HG03520 (cell line): Measurements from ENCODE around the gene RNASEH1.
"Not testable (repeated sequence)": the region's sequence is repeated elsewhere in the genome, so short reads cannot be mapped to it uniquely, and the experiment has no call there.

Source experiments
- ATAC-seq: cut with Tn5 transposase; IDR thresholded peaks from one replicate; pipeline ENCODE4 v1.9.1; 2021; ENCODE audit warnings: mild to moderate bottlenecking, moderate library complexity; ENCODE audit not compliant: unreplicated experiment

RNASEH1 gene

DNA sequence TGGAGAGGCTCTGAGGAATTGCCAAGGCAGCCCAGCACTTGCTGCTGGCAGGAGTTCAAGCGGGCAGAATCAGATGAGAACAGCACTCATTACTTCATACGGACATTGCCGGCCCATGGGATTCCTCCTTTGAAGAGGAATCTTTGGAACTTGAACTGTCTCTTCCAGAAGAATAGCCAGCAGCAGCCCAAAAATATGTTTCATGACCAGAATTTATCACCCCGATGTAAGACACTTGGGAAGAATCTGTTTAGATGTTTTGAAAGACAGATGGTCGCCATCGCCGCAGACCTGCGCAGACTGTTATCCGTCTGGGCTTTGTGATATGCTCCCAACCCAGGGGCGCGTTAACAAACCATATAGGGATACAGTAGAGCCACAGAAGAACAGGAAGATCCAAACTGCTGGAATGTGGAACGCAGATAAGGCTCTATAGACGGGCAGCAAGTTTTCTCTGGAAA is 35.1 kb downstream of the RNASEH1 start:
- ATAC-seq: no peak

- no peak for ATAC-seq
Observed at GRCh38 chr2:3520591-3520990, 37.5 kb downstream of the RNASEH1 start.

DNA sequence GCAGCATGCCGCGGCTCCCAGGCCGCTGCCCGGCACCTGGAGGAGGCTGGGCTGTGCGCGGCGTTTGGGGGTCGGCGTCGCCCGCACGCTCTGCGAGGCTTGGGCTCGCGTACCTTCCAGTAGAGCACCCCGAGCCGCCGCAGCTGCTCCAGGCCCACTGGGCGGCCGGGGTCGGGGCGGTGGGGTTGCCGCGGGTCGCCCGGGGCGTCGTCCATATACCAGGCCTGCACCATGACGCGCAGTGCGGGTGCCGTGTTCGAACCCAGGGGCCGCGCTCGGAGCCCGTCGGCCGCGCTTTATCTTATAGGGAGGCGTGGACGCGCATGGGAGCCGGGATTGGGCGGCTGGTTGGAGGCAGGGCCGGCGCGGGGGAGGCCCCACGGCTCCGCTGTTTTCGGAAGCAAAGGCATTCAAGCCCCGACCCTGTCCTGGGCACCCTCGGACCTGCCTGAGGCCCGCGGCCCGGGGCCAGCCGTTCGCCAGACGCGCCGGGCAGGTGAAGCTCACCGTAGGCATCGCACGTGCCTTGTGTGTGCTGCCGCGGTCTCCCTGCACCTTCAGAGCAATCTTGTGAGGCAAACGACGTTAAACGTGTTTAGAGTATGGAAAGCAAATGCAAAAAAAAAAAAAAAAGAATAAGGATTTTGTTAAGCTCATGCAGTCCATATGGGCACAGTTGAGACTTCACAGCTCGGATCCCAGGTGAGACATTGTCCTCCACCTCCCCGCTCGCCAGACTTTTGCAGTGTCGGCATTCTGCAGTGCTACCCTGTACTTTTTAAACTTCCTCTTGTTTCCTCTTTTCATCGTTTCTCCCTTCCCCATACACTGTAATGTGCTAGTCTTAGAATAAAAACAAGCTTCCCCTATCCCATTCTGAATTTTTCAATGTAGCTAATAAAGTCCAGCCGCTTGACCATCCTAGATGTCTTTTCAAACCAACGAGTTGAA is 38.6 kb downstream of the RNASEH1 start, which contains the start of gene ADI1:
ADI1 (minus strand) TSS at position 277 of the 951 bp plus-strand sequence; CDS start at position 233, 44 bp downstream.
- ATAC-seq: peak; percentile 50

DNA sequence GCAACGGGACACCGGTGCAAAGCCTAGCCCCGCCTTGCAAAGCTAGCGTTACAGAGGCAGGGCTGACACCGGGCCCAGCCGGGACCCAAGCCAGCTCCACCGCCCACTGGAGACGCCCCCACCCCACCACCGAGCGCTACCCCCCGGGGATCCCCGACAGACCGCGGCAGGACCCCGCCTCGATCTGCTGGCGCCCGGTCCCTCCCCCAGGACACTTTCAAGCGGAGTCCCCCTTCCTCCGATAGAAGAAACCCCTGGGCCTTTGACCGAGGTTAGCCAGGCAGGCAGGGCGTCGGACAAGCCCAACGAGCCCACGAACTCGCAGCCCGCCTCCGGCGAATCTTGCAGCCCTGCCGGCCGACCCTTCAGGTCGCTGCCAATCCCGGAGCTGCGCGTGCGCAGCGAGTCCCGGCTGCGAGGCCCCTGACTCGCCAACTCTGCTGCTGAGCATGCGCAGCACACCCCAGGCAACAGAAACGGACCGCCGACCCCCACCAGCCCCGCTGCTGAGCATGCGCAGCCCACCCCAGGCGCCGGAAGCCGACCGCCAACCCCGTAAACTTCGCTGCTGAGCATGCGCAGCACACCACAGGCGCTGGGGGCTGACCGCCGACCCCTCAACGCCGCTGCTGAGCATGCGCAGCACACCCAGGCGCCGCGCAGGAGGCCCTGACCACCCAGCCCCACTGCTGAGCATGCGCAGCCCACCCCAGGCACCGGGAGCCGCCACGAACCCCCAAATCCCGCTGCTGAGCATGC is 39.5 kb downstream of the RNASEH1 start:
- ATAC-seq: peak; percentile 82

DNA sequence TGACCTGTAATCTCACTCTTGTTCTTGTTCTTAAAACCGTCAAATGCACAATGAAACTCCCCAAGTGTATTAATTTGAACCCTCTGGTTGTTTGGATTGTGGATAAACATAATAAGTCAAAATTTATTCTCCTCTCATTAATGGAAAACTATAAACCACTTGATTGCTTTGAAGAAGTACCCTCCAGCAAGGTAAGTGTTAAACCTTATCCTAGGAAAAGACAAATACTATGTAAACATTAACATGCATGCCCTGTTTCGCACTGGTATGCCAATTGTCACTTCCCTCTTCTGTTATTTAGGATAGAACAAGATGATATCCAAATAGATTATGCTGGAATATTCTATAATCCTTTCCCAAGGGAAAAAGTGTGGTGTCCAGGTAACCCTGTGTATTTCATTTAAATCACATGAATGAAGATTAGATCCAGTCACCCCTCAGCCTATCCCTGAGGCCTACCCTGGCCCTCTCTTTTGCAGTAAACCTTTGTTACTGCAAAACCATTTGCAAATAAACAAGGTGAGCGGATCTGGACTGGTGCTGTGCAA is 40.1 kb downstream of the RNASEH1 start:
- no peak for ATAC-seq

GRCh38 chr2:3516831-3517230 is 41.3 kb downstream of the RNASEH1 start:
- ATAC-seq: no peak

GRCh38 chr2:3515438-3515837 is 42.7 kb downstream of the RNASEH1 start:
- not testable (repeated sequence) for ATAC-seq

- ATAC-seq: no peak
Observed at GRCh38 chr2:3513026-3513810, 44.9 kb downstream of the RNASEH1 start.

DNA sequence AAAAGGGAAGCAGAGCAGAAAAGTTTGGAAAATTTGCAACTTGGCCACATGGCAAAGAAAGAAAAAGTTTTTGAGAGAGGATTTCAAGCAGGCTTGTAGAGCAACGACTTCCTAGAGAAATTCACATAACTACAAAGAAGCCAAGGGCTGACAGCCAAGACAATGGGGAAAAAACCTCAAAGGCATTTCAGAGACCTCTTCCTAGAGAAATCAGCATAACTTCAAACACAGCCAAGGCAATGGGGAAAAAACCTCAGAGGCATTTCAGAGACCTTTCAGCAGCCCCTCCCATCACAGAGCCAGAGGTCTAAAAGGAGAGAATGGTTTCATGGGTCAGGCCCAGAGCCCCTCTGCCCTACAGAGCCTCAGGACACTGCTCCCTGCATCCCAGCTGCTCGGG is 46.0 kb downstream of the RNASEH1 start:
- ATAC-seq: no peak

GRCh38 chr2:3505771-3506170 is 52.4 kb downstream of the RNASEH1 start:
- ATAC-seq: no peak

- no peak for ATAC-seq
Observed at GRCh38 chr2:3504741-3505140, 53.4 kb downstream of the RNASEH1 start.

GRCh38 chr2:3503483-3503882 is 54.6 kb downstream of the RNASEH1 start:
- ATAC-seq: no peak

- ATAC-seq: no peak
Observed at GRCh38 chr2:3503046-3503445, 55.1 kb downstream of the RNASEH1 start.

DNA sequence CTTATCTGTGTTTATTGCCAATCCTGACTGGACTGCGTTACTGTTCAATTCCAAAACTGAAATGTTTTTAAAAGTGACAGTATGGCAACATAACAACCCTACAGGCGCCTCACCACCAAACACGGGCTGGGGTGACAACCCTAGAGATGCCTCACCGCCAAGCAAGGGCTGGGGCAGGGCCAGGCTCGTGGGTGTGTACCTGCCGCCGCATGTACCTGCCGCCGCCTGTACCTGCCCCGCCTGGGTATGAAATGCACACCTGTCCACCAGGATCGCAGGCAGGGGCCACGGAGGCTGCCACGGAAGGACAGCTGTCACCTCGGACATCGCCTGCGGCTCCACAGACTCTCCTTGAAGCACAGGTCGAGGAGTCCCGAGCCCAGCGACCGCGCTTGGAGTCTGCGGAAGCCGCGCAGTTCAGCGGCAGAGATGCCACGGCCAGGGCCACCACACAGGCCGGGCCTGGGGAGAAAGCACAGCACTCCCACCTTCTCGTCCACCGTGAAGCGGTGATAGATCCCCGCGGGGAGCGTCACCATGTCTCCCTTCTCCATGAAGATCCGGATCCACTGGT is 57.7 kb downstream of the RNASEH1 start:
- no peak for ATAC-seq

DNA sequence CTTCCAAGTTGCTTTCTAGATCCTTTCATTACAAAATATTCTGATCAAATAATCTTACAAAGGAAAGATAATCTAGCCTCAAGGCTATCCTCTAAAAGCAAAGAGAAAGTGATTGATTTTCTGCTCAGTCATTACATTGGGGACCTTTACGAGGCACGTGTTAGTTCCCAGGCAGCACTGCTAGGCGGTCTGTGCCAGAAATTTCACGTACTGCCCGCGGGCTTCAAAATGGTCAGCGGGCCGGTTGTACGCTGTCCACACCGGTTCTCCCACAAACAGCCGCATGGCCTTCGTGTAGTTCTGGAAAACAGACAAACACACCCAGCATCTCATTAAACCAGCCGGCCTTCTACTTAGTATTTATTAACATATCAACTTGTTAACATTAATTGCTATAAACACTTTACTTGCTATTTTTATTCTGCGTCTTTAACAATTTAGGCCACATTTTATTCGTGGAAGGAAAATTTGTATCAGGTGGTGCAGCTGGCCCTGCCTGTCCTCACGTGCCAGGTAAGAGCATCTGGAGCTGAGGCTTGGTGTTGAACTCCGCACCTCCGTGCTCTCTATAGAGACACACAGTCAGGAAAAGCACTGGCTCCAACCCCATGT is 59.2 kb downstream of the RNASEH1 start:
- no peak for ATAC-seq

DNA sequence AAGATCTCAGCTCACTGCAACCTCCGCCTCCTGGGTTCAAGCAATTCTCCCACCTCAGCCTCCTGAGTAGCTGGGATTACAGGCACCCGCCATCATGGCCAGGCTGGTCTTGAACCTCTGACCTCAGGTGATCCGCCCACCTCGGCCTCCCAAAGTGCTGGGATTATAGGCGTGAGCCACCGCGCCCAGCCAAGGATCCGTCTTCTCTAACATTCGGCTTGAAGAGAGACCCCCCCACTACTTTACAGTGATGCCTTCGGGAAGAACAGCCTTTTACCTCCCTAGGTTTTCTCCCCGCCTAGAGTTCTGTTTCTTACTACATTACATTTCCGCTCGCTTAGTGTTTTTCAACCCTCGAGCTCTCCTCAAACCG is 61.4 kb downstream of the RNASEH1 start:
- not testable (repeated sequence) for ATAC-seq
